AML-193 (cell line): Measurements from ENCODE around the gene MYL1.

ENCODE experiments used
- DNase-seq, 2 experiments: peaks; one replicate each; lab custom pipeline; 2025; lab: John Stamatoyannopoulos, UW

MYL1 gene

DNA sequence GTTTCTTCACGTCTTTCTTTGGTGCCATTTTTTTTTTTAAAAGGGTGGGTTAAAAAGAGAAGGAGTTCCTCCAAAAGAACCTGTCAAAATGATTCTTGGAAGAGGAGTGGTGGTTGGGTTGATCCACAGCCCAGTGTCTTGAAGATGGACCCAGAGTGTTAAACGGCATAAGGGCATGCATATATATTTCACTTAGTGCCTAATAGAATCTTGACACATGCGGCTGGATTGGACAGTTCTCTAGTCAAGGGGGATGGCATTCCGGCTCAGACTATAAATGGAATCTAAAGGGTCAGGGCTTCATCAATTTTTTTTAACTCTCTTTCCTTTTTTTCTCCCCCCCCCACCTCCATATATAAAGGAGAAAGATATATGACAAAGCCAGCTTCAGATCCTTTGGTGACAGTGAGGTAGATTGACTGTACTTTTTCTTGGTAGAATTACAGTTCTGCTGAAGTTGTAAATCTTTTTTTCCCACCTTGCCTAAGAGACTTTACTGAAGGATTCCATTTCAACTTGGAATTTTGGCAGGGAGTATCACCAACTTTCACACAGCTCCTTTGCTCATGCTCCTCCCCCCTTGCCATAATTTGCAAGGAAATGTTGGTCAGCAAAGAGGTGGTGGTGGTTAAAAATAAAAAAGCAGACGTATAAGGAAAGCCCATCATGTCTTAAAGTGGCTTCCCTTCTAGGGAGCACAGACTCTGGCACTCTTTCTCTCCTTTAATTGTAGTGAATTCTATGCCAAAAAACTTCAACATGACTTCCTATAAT is at the start of gene MYL1:
Gene MYL1, minus strand, starts transcription at position 160 of the 774 bp plus-strand sequence. Its CDS starts 132 bp downstream, at position 28.
- no peak for DNase-seq

DNA sequence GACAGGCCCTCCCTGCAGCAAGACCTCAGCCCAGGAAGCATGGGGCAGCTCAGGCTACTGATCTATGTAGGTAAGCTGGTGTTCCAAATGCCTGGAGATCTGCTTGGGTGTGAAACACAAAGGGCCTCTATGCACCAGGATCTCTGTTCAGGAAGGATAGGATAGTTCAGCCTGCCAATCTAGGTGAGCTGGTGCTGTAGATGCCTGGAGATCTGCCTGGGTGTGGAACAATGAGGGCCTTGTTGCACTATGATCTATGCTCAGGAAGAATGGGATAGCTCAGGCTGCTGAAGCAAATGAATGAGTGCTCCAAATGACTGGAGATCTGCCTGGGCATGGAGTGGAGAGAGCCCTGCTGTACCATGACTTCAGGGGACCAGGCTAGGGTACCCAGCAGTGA is 48.9 kb upstream of the MYL1 start:
- DNase-seq, result no peak

DNA sequence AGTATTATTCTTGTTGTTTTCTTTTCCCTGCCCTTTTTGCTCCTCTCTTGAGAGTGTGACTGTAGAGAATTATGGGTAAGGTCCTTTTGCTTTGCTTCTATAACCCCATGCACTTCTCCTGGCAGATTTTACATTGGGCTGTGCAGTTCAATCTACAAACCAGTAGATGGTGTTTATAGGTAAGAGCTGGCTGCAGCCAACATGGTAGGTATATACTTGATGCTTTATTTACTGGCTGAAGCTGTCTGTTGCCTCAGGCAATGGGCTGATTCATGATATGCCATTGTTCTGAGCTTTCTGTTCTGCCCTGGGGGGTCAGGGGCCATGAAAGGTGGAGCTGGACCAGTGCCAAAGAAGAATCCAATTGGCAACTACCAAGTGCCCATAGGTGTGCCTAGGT is 48.3 kb upstream of the MYL1 start:
- DNase-seq, result no peak

DNA sequence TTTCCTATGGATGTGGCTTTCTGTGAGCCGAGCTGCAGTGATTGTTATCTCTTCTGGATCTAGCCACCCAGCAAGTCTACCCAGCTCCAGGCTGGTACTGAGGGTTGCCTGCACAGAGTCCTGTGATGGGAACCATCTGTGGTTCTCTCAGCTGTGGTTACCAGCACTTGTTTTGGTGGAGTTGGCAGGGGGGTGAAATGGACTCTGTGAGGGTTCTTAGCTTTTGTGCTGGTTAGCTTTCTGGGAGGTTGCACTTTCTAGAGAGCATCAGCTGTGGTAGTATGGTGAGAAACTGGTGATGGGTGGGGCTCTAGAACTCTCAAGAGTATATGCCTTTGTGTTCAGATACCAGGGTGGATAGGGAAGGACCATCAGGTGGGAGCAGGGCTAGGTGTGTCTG is 45.4 kb upstream of the MYL1 start:
- no peak for DNase-seq

DNA sequence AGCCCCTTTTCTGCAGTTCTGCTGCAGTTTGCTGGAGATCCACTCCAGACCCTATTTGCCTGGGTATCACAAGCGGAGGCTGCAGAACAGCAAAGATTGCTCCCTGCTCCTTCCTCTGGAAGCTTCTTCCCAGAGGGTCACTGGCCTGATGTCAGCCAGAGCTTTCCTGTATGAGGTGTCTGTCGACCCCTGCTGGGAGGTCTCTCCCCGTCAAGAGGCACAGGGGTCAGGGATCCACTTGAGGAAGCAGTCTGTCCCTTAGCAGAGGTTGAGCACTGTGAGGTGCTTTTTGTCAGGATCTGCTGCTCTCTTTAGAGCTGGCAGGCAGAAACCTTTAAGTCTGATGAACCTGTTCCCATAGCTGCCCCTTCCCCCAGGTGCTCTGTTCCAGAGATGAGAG is 42.0 kb upstream of the MYL1 start:
- DNase-seq, result no peak

DNA sequence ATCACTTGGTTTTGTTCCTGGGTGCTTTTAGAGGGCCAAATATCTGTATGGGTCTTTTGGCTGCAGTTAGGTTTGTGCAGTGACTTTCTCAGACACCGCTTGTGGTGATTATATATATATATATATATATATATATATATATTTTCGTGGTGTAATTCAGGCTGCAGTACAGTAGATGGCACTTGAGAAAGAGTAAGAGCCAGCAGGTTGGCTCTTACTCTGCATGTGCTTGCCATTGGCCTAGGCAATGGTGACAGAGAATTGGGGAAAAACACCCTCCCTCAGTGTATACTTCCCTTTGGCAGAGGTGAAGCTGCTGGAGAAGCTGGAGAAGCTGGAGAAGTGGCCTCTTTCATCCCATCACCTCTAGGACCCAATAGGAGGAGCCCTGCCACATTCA is 22.2 kb upstream of the MYL1 start:
- no peak for DNase-seq

DNA sequence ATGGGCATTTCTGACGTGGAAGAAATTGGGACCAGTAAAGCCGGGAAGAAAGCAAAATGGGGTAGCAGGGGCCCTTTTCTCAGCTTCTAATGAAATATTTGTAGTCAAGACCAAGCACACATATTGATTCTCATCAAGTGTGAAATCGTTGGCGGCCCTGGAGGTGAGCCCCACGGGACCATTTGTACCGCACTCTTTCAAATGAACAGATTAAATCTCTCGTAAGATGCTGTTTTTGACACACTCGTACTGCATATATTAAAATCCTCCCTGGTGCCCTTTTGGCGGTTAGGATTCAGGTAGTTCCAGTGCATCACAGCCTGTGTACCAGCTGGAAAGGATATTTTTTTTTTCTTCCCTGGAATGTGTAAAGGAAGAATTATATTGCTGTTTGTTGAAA is 9.9 kb upstream of the MYL1 start:
- DNase-seq, result no peak

DNA sequence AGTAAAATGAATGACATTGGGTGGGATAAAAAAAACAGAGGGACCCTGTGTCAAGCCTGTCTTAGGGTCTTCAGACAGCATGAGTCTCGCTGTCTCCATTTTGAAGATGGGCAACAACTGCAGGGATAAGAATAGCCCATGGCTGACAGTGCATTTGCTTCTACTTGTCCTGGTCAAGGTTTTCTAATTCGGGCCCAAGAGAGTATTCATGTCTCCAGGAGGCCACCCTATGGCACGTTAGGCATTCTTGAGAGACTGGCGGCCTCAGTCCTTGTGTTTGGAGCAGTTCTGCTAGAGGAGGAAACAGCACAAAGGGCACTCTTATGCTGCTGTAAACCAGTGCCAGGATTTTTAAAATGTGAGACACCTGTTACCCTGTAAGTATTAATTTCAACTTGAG is 9.5 kb upstream of the MYL1 start:
- DNase-seq, result no peak

DNA sequence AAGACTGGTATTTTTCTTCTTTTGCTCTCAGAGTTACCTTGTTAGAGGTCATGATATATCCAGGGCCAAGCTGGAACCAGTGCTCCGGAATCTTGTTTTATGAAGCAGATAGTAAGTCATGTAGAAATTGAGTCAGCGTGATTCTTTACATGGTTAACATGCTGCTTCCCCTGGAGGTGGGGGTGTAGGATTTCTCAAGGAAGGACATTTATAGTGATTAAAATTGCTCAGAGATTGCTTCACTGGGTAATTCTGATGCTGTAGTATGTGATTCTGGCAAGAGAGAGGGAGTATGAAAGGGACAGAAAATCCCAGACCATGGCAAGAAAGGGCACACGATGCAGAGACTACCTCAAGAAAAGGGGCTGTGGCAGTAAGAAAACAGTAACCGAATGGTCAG is 8.0 kb upstream of the MYL1 start:
- DNase-seq, result no peak

DNA sequence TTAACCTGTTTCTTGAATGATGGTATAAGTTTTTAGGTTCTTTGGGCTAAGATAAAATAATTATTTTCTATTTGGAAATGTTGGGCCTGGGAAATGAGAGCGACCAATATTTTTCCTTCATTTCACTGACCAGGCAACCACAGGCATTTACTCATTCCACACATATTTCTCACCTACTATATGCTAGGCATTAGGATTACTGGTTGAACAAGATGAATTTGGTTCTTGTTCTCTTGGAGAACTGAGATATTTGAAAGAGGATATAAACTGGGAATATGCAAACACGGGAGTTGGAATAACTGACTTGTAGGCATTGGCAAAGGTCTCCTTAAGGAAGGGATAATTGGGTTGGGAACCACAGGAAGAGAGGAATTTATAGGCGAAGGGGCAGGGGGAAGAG is 3.9 kb upstream of the MYL1 start:
- no peak for DNase-seq

DNA sequence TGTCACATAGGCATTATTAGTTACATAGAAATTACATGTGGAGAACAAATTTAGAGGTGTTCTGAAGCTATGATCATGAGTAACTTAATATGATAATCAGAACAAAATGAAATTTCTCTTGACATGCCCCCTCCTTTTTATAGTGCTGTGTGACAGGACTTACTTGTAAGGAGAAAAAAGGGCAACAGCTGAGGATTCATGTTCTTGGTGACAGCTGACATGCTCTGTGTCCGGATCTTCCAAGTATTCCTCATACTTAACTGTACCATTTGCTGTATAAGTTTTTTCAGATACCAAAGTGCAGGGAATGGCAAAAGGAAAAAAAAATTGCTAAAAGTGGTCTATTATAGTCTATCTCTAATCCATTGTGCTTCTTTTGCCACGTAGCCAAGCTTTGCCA is 3.5 kb upstream of the MYL1 start:
- no peak for DNase-seq

DNA sequence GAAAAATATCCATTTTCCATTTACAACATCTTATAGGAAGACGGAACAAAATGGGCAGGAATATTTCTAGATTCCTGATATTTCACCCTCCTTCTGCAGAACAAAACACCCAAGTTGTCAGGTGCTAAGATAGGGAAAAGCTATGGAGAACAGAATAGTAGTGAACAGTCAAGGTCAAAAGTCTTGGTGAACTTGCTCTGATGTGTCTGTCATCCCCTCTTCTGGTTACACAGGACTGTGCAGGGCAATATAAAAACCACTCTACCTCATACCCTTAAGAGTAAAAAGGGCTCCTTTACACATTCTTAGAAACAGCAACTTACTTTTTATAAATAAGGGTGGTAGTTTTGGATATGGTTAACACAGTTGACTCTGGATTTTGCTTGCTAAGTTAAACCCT is 4.4 kb downstream of the MYL1 start:
- DNase-seq, result no peak

DNA sequence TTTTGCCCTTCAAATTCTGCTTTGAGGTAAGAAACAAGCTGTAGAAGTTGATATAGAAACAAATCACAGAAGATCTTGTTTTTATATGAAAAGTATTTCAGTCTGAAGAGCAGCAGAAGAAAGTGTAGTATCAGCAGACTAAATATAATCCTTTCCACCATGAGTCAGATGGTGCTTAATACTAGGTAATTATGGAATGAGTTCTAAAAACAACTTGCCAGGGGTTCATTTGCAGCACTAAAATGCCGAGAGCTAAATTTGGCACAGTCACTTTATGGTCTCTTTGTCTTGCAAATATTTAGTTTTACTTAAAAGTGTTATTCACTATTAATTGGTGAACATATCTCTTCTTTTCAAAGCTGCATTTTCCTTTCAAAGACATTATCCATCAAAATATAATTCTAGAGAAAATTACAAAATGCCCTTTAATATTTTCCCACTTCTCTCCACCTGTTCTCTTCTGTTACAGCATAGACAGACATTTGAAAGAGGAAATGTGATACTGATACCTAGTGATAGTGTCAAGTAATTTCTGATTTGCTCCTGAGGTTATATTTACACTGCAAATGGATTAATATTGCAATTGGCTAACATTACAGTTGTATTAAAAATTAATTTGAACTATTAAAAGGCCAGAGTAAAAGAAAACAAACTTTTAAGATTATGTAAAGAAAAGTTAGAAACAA is 5.3 kb downstream of the MYL1 start:
- DNase-seq, result no peak

DNA sequence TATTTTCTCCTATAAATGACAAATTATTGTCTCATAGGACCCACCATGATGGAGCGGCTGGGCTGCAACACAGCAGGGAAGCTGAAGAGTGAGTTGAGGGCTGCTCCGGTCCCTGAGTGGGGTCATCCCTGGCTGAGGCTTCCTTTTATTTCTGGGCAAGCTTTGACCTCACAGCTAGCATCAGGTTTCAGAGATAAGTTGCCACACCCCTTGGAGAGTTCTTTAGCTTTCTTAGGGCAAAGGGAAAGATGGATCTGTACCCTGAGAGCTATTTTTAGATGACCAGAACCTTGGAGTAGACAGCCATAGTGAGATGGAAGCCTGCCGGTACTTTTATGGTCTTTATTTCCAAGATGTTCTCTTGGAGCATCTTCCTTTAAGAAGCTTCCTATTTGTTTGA is 11.5 kb downstream of the MYL1 start:
- no peak for DNase-seq

DNA sequence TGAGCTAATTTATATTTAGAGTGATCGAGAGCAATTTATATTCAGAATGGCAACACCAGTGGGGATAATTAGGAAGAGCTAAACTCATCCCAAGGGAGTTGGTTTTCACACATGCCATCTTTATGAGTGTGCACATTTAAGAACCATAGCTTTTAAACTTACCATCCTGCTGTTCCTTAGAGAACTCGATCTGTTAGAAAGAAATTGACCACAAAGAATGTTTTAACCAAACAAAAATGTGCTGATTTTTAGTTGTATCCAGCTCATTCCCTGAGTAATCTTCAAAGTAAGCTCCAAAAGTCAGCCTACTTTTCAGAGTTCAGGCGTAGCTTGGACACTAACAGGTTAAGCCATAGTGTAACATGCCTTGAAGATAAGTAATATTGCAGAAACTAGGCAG is 12.6 kb downstream of the MYL1 start:
- no peak for DNase-seq

DNA sequence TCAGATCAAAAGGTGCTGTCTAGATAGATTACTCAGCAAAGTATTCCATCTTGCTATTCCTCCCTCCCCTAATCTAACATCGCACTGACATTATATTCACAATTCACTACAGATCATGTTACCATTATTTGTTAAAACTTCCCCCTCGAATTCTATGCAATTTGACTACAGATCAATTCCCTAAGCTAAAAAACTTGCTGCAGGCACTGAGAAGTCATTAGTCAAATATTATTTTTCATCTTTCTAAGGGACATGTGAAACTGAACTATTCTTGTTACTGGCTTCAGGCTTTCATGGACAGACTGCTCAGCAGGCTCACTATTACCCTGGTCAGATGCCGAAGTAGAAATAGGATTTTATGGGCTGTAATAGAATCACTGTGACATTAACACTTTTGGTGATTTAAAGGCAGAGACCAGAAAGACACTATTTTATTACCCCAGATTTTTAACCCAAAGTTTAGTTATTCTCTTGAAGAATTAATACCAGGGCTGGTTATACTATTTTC is 15.1 kb downstream of the MYL1 start:
- DNase-seq, result no peak

DNA sequence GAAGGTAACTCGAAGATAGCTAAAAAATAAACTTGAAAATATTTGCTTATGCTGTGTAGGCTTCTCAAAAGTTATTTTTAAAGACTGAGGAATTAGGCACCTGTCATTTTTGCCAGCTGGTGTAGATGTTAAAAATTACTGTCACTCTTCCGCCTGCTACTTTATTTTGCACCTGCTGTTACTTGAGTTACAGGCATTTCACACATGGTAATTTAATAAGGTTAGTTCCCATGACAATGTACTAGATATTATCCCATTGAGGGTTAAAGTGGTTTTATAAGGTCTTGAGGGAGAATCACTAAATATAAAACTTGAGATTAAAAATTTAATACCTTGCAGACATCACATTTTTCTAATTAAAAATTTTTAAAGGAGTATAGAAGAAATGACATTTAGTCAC is 26.6 kb downstream of the MYL1 start:
- no peak for DNase-seq

DNA sequence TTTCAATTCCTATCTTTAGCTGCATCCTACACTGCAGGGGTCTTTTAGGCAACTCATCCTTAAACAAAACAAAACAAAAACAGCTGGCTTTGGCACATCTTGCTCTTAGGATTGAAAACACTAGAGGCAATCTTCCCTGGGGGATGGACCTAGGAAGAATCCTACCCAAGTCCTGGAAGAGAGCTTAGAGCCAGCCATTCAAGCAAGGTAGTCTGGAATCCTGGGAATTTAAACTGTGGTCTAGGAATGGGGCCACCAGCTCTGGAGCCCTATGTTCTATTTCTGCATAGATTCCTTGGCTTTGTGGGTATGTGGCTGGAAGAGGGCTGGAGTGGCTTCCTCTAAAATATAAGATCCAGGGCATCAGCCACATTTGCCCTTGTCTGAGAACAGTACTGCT is 27.7 kb downstream of the MYL1 start:
- no peak for DNase-seq

DNA sequence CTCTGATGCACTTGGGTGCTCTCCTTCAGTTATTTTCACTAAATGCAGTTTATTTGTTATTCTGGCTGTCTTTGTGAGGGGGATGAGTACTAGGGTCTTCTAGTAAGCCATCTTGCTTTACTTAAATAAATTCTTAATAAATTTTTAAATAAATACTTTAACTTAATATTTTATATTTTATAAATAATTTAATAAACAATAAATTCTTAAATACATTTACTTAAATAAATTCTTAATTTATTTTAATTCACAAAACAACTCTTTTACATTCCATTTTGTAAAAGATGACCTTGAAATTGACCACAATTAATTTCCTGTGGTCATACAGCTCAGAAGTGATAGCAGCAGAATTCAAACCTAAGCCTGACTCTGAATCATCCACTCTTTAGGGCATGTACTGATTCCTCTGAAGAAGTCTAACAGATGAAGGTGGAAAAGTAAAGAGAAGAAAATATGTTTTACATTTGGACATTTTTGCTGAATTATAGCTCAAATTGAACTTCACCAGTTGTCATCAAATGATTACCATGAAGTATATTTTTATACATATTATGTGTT is 28.8 kb downstream of the MYL1 start:
- DNase-seq, result no peak

DNA sequence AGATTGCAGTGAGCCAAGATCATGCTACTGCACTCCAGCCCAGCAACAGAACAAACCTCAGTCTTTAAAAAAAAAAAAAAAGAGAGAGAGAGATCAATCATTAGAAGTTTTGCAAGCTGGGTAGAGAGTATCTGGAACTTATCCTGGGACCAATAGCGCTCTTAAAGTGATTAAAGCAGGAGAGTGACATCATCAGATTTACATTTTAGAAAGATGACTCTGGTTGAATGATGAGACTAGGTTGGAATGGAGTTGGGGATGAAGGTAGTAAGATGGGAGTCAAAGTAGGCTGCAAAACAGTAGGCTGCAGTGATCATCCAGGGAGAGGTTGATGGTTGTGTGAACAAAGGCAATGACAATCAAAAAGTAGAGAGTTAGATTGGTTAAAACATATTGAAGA is 37.8 kb downstream of the MYL1 start:
- DNase-seq, result no peak

DNA sequence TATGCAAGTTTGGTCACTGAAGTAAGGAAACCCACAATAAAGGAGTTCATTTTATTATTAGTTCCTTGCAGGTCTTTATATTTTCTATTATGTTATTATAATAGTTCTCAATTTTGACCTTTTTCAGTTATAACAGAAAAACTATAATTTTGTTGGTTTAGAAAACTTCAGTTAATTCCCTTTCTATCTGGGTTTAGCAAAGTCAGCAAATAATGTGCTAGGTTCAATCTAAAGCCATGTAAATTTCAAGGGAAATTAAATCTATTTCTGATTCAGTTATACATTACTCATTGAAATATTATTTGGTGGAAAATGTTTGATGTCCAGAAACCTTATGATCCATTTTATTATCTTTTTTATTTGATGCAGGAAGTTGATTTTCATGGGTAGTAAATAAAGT is 43.7 kb downstream of the MYL1 start:
- DNase-seq, result no peak

DNA sequence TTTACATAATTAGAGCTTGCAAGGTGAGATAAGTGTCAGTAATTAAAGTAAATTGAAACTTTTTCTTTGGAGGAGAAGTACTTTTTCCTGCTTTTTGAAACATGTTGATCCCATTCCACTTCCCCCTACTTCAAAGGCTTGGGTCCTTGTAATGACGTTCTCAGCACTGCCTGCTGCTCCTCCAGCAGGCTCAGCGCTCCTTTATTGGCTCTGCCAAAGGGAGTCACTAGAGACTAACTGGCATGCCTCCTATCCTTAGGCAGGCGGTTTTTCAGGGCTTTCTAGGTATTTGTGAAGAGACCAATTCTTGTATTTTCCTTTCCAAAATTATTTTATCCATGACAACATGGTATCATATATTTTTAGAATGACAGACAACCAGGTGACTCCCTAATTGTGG is 45.8 kb downstream of the MYL1 start:
- no peak for DNase-seq

DNA sequence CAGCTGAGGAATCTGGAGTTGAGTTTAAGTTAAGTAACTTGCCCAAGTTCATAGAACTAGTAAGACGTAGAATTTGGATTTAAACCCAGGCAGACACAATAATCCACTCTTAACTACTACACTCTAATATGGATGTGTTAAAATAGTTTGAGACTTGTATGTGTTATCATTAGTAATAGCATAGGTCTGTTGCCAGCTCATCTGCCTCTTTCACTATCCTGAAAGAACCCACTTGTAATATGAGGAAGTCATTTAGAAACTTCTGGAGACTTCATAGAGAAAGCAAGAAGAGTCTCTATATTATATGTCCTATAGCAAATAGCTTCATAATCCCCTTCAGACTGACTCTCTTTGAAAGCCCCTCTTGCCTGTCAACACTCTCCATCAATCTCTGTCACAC is 46.7 kb downstream of the MYL1 start:
- no peak for DNase-seq
